GM23248 (cell line): ENCODE data around the gene CDH13. TPM values are rescaled to one million over a fixed set of nuclear protein-coding genes. Genes with fewer than 3 reads are reported as not detected.

Experiments used
- DNase-seq: peaks from one replicate; pipeline ENCODE4 v3.0.0-alpha.2; 2015
- H2AFZ ChIP-seq: fragments of 200-600 bp; sonication (generic); 2 replicates; pipeline ENCODE4 v1.6.1; 2016; ENCODE audit warnings: antibody characterized with exemption
- H3F3A ChIP-seq: fragments of 200-600 bp; sonication (generic); 2 replicates; pipeline ENCODE4 v1.6.1; 2016; ENCODE audit warnings: mild to moderate bottlenecking, antibody characterized with exemption, mixed run types; ENCODE audit not compliant: insufficient read depth
- H3K27ac ChIP-seq: fragments of 200-600 bp; sonication (generic); 2 replicates; pipeline ENCODE4 v1.5.1; 2016; ENCODE audit warnings: mild to moderate bottlenecking
- H3K27me3 ChIP-seq: fragments of 200-600 bp; sonication (generic); replicated peaks from 2 replicates; pipeline ENCODE4 v1.6.1; 2016; ENCODE audit warnings: mild to moderate bottlenecking; ENCODE audit not compliant: insufficient read depth
- H3K36me3 ChIP-seq: fragments of 200-600 bp; sonication (generic); 2 replicates; pipeline ENCODE4 v1.6.1; 2016; ENCODE audit warnings: low read depth, mild to moderate bottlenecking
- H3K4me1 ChIP-seq: fragments of 200-600 bp; sonication (generic); 2 replicates; pipeline ENCODE4 v1.6.1; 2016; ENCODE audit warnings: mild to moderate bottlenecking; ENCODE audit not compliant: insufficient read depth
- H3K4me2 ChIP-seq: fragments of 200-600 bp; sonication (generic); one replicate; pipeline ENCODE4 v1.6.1; 2016; ENCODE audit warnings: mild to moderate bottlenecking; ENCODE audit not compliant: unreplicated experiment
- H3K4me3 ChIP-seq: fragments of 200-600 bp; sonication (generic); 2 replicates; pipeline ENCODE4 v1.5.1; 2016; ENCODE audit warnings: mild to moderate bottlenecking
- H3K79me2 ChIP-seq: fragments of 200-600 bp; sonication (generic); 2 replicates; pipeline ENCODE4 v1.6.1; 2016; ENCODE audit warnings: mild to moderate bottlenecking; ENCODE audit not compliant: insufficient read depth
- H3K9ac ChIP-seq: fragments of 200-600 bp; sonication (generic); 2 replicates; pipeline ENCODE4 v1.6.1; 2016; ENCODE audit warnings: mild to moderate bottlenecking
- H3K9me2 ChIP-seq: fragments of 200-600 bp; sonication (generic); 2 replicates; pipeline ENCODE4 v1.6.1; 2016; ENCODE audit warnings: mixed run types, mild to moderate bottlenecking, moderate library complexity; ENCODE audit not compliant: insufficient read depth
- H3K9me3 ChIP-seq: fragments of 200-600 bp; sonication (generic); one replicate; pipeline ENCODE4 v1.6.1; 2017; ENCODE audit warnings: low read depth
- H4K20me1 ChIP-seq: fragments of 200-600 bp; sonication (generic); 2 replicates; pipeline ENCODE4 v1.6.0; 2016; ENCODE audit not compliant: insufficient read depth
- EZH2 ChIP-seq: fragments of 200-600 bp; sonication (generic); IDR thresholded peaks from 2 replicates; pipeline ENCODE4 v1.6.1; 2018; ENCODE audit warnings: antibody characterized with exemption, mild to moderate bottlenecking; ENCODE audit not compliant: insufficient read depth, poor library complexity, severe bottlenecking
- EZH2phosphoT487 ChIP-seq: fragments of 200-600 bp; sonication (generic); IDR thresholded peaks from 2 replicates; pipeline ENCODE4 v1.6.1; 2018; ENCODE audit warnings: antibody characterized with exemption, moderate library complexity, mild to moderate bottlenecking, low read depth; ENCODE audit not compliant: insufficient read depth
- WGBS, 2 experiments: methylation state at CpG; one replicate each; pipeline ENCODE4 v1.1.6; 2015 to 2017; ENCODE audit warnings: low lambda C conversion rate in 2 of 2, low coverage in 1 of 2; ENCODE audit errors: missing lambda C conversion rate in 2 of 2; 5-methylcytosine and 5-hydroxymethylcytosine counted together
- in situ Hi-C: fragments of 300-500 bp; cut with MboI; formaldehyde crosslinking; loops from 2 replicates; pipeline ENCODE4 v1.15.0; 2020
- polyA plus RNA-seq: library from polyadenylated mRNA; unstranded; fragments of >200 nt; fragmentation: Nextera tagmentation; extraction: Ambion mirVana; gene quantifications from 2 replicates; pipeline ENCODE4 v1.2.1, GENCODE V29; 2016
- total RNA-seq: library from RNA; depleted of rRNA; stranded (reverse); fragments of >200 nt; shearing (Covaris generic); gene quantifications from 2 replicates; pipeline ENCODE4 v1.2.3, GENCODE V29; 2014

Gene CDH13
- total and polyA plus RNA-seq, 2 experiments from 2014 or later = 51.0 to 52.8 TPM

GRCh38 chr16:83813823-83814658 lies 1187.3 kb downstream of the CDH13 start:
- H3K9ac ChIP-seq = peak overlapping the region; percentile 24; the same call in 1 of the 2 replicates
- 0 out of 2 replicates have a peak overlapping the region, but pooled peaks have one; percentile 5 for H3K4me3 ChIP-seq
- peaks cover 33% of the 10 kb centered on the region for H3F3A ChIP-seq
- peak; percentile 72 for DNase-seq
- H4K20me1 ChIP-seq = no peaks in the 10 kb centered on the region
- H3K27me3 ChIP-seq = peaks cover 12% of the 10 kb centered on the region
- H3K9me3 ChIP-seq = no peaks in the 10 kb centered on the region
- H3K4me2 ChIP-seq = peak overlapping the region; percentile 21
- H3K36me3 ChIP-seq = peaks cover 15% of the 10 kb centered on the region; the same call in 1 of the 2 replicates
- H3K4me1 ChIP-seq = peaks cover 41% of the 10 kb centered on the region
- peak overlapping the region; percentile 44 for H3K27ac ChIP-seq
- H2AFZ ChIP-seq = no peak overlapping the region
- no peaks in the 10 kb centered on the region for H3K9me2 ChIP-seq
- TF ChIP-seq EZH2 (no peak), EZH2phosphoT487 (no peak)
- in situ Hi-C loops = no loop called here
- 3 to 6% methylated on average over 13 of the region's 13 CpGs for WGBS, 2 experiments
- H3K79me2 ChIP-seq = peaks cover 37% of the 10 kb centered on the region

DNA sequence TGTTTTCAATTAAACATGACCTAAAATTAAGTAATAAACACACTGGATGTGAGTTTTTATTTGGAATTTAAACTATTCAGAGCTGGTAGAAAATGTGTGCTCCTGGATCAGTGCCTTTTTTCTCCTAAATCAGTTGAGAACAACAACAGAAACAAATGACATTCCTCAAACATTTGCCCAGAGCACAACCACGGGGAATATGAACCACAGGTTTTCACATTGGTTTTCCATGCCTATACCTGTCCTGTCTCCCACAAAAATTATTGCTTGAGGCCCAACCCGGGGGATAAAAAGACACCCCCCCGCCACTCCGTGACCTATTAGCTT lies 1187.9 kb downstream of the CDH13 start:
- DNase-seq = no peak
- peaks cover 37% of the 10 kb centered on the region for H3K4me1 ChIP-seq
- peak overlapping the region; percentile 21 for H3K4me2 ChIP-seq
- peaks cover 32% of the 10 kb centered on the region for H3K79me2 ChIP-seq
- H3K36me3 ChIP-seq = peaks cover 15% of the 10 kb centered on the region; the same call in 1 of the 2 replicates
- no peak overlapping the region for H2AFZ ChIP-seq
- no peak for TF ChIP-seq EZH2phosphoT487
- 0 out of 2 replicates have a peak overlapping the region, but pooled peaks have one; percentile 5 for H3K4me3 ChIP-seq
- no peaks in the 10 kb centered on the region for H3K9me2 ChIP-seq
- H4K20me1 ChIP-seq = no peaks in the 10 kb centered on the region
- peaks cover 13% of the 10 kb centered on the region for H3K27me3 ChIP-seq
- H3F3A ChIP-seq = peaks cover 33% of the 10 kb centered on the region
- no peaks in the 10 kb centered on the region for H3K9me3 ChIP-seq
- in situ Hi-C loops = no loop called here
- 32 to 33% methylated on average over 4 of the region's 4 CpGs for WGBS, 2 experiments
- no peak overlapping the region for H3K9ac ChIP-seq
- H3K27ac ChIP-seq = peak overlapping the region; percentile 44

DNA sequence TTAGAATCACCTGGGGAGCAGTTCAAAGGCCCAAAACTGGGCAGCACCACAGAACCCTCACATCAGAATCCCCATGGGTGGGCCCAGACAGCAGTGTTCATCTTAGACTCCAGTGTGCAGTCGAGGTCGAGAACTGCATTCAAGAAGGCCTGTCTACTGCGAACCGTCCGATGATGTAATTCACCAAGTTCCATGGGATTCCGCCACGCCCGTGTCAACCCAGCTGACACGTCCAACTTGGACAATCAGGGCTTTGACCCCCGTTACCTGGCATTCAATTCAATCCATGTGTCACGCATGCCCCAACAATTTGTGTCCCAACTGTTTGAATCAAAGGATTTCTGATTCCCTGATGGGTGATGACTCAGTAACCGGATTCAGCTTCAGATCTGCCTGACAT lies 1190.3 kb downstream of the CDH13 start:
- H3K27ac ChIP-seq = no peak overlapping the region
- no peaks in the 10 kb centered on the region for H4K20me1 ChIP-seq
- H3K79me2 ChIP-seq = peaks cover 8% of the 10 kb centered on the region
- peaks cover 20% of the 10 kb centered on the region for H3F3A ChIP-seq
- peaks cover 16% of the 10 kb centered on the region for H3K4me1 ChIP-seq
- peaks cover 13% of the 10 kb centered on the region for H3K27me3 ChIP-seq
- peaks cover 6% of the 10 kb centered on the region; the same call in 1 of the 2 replicates for H3K36me3 ChIP-seq
- H3K9ac ChIP-seq = no peak overlapping the region
- no peak overlapping the region for H2AFZ ChIP-seq
- no peaks in the 10 kb centered on the region for H3K9me2 ChIP-seq
- in situ Hi-C loops = no loop called here
- H3K4me3 ChIP-seq = no peak overlapping the region
- H3K4me2 ChIP-seq = no peak overlapping the region
- 64 to 67% methylated on average over 12 of the region's 12 CpGs for WGBS, 2 experiments
- no peak for DNase-seq
- TF ChIP-seq EZH2phosphoT487 = no peak
- TF ChIP-seq EZH2 = no peak
- H3K9me3 ChIP-seq = no peaks in the 10 kb centered on the region

DNA sequence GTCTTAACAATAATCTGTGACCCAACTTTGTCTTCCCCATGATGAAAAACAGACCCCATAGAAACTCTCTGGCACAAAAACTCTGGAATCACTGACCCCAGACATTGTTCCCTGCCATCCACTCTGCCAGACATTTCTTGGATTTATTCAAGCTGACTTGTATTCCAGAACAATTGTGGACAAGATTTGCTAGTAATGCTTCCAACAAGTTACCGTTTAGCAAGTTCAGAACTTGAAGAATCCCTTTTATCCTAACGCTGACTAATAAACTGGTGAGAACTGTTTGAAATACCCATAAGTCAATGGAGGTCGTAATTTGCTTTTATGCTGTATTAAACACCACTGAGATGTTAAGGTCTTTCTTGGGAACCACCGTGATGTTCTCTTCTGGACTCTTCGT lies 1191.5 kb downstream of the CDH13 start:
- Histone ChIP-seq H3K9me2 (no peaks in the 10 kb centered on the region), H3K27ac (no peak overlapping the region), H3K27me3 (peaks cover 13% of the 10 kb centered on the region), H3F3A (peaks cover 20% of the 10 kb centered on the region), H3K4me1 (peaks cover 16% of the 10 kb centered on the region), H3K4me3 (no peak overlapping the region), H3K9ac (no peak overlapping the region), H4K20me1 (no peaks in the 10 kb centered on the region), H2AFZ (no peak overlapping the region), H3K4me2 (no peak overlapping the region), H3K9me3 (no peaks in the 10 kb centered on the region), H3K79me2 (no peaks in the 10 kb centered on the region), H3K36me3 (no peaks in the 10 kb centered on the region)
- DNase-seq = no peak
- TF ChIP-seq EZH2 (no peak), EZH2phosphoT487 (no peak)
- in situ Hi-C loops = no loop called here
- WGBS, 2 experiments = 22 to 24% methylated on average over 5 of the region's 5 CpGs
